T-helper 2 cell (primary cell): ENCODE results near the gene DGKI.
A peak's percentile ranks its signal among the peaks of the same experiment; 100 is the strongest.

ENCODE experiments used
- DNase-seq, 5 experiments: peaks; one replicate each; pipeline versions ENCODE4 v3.0.0 to v3.0.0-alpha.2; 2012 to 2022

DGKI gene

GRCh38 chr7:137647905-137648565 is 198.7 kb downstream of the DGKI start:
- DNase-seq = no peak

GRCh38 chr7:137642472-137642871 is 204.3 kb downstream of the DGKI start:
- no peak for DNase-seq

DNA sequence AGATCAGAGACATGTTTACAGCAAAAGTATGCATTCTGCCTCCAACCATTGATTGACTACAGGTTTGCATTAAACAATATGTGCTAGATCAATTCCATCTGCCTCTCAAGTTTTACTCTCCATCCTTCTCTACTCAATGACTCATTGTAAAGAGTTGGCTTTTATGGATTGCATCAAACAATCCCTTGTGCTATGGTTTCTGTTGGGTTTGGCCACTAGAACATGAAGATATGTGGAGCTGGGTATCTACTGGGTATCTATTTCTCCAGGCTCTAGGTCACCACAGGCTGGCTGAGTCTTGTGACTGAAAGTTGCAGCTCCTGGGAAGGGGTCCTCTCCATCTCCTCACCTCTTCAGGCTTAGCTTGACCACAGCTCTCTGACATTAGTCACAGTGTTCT is 204.7 kb downstream of the DGKI start:
- no peak for DNase-seq

DNA sequence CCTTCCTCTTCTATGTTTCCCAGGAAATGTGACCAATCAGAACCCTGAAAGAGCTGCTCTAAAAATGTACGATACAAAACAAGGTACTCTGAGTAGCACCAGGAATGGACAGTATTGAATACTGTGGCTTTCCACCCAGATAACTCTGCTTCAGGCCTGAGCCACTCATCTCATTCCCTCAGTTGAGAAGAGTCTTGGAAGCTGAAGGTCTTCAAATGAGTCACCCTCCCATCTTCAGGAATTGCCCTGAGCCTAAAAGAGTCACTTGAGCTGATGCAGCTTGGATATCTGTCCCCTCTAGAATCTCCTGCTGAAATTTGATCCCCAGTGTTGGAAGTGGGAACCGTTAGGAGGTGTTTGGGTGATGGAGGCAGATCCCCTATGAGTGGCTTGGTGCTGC is 210.4 kb downstream of the DGKI start:
- DNase-seq = no peak

DNA sequence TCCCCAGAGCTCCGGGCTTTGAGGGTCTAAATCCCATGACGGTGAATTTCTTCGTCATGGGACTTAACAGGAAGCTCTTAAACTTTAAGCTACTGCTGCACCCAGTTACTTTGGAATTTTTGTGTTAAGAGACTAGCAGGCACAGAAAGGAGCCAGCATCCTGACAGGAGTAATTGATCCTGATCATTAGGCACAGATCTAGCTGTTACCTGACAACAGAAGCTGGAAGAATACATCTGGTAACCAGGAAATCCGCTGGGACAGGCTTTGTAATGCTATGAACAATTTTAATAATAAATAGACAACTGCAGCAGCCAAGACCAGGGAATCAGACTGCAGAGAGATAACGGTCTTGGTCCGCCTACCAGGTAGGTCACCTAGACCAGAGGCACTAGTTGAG is 210.9 kb downstream of the DGKI start:
- DNase-seq = no peak

DNA sequence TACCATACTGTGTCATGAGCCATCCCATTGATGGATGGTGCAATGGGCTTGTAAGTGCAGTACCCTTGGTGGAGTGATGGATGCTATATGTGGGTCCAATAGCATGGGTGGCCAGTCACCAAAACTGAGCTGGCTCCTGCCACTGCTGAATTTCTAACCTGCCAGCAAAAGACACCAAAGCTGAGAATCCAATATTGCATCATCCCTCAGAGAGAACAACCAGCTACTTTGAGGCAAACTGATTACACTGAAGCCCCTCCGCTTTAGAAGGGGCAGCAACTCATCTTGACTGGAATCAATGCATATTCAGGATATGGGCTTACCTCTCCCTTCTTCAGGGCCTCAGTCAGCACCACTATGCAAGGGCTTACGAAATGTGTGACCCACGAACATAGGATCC is 211.6 kb downstream of the DGKI start:
- DNase-seq = no peak

- no peak for DNase-seq
These were observed 212.4 kb downstream of the DGKI start for GRCh38 chr7:137634356-137634755.

GRCh38 chr7:137633133-137633532 is 213.6 kb downstream of the DGKI start:
- DNase-seq = no peak

DNA sequence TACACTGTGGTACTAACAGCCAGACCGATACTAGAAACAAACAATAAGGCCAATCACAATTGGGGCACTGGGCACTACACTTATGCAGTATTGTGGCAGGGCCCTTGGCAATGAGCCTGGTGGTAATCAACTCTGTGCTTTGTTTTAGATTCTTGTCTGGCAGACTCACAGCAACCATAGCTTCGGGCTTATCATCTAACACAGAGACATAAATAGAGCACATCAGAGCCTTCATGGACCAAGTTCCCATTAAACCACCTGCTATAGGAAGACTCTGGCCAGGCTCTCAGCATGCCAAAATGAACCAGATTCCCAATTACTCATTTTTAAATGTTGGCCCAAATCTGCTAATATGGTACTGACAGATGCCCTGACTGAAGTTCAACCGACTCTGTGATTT is 218.6 kb downstream of the DGKI start:
- no peak for DNase-seq

GRCh38 chr7:137626469-137627067 is 220.2 kb downstream of the DGKI start:
- DNase-seq = peak in 2 of 5 experiments; percentile 2 to 37

- no peak for DNase-seq
These were observed 221.6 kb downstream of the DGKI start for GRCh38 chr7:137625197-137625596.

DNA sequence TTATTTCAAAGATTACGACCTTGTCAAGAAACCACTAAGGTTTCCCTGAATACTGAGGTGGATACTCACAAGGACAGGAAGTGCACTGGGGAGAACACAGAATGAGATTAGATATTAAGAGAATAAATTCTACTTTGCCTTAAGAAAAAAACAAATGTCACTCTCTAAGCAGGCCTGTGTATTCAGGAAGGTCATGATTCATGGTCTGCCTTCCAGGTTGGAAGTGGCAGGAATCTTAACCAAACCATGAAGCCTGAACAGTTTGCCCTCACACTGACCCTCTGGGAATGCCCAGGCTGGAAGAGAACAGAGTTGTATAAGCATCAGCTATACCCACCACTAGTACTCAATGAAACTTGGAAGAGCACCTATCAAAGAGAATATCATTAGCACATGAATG is 227.6 kb downstream of the DGKI start:
- no peak for DNase-seq

- no peak for DNase-seq
These were observed 228.0 kb downstream of the DGKI start for GRCh38 chr7:137618748-137619147.

GRCh38 chr7:137613006-137613525 is 233.7 kb downstream of the DGKI start:
- DNase-seq = no peak

- DNase-seq = no peak
These were observed 235.2 kb downstream of the DGKI start for GRCh38 chr7:137611606-137612005.

GRCh38 chr7:137609500-137609899 is 237.3 kb downstream of the DGKI start:
- no peak for DNase-seq

- peak in 1 of 5 experiments; percentile 22 for DNase-seq
These were observed 240.6 kb downstream of the DGKI start for GRCh38 chr7:137606061-137606674.

DNA sequence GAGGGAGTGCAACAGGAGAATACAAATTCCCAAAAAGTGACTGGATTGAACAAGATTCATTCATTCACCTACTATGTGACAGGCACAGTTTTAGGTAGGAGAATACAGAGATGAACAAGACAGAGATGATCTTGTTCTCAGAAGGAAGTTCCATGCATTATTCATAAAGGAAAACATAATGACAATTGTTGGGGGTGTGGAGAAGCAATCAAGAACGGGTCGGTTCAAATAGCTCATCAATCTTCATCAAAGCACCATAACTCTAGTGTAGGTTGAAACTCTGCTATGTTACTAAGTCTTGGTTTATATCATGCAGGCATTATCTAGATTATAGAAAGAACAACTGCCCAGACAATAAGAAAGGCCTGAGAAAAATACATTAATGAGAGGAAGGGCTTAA is 243.7 kb downstream of the DGKI start:
- no peak for DNase-seq

GRCh38 chr7:137601642-137602041 is 245.1 kb downstream of the DGKI start:
- no peak for DNase-seq

GRCh38 chr7:137597856-137598255 is 248.9 kb downstream of the DGKI start:
- DNase-seq = no peak

DNA sequence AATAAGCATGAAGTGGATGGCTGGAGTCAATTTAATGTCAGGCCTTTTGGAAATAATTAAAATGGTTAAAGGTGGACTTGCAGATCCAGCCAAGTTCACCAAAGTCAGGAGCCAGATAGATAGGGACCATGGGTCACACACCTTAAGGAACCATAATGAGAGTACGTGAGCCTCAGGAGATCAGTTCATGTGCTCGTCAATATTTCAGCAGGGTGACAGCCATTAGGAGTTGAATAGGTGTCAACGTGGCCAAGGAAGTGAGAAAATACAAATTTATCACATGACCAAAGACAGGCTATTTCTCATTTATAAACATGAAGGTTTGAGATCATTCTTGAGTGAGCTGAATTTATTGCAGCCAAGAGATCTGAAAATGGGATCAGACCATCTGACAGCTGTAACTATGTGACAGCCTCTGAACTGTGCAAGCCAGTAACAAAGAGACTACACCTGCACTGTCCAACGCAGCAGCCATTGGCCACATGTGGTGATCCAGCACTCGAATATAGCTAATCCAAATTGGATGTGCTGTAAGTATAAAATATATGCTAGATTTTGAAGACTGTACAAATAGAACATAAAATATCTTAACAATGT is 253.6 kb downstream of the DGKI start:
- DNase-seq = no peak

DNA sequence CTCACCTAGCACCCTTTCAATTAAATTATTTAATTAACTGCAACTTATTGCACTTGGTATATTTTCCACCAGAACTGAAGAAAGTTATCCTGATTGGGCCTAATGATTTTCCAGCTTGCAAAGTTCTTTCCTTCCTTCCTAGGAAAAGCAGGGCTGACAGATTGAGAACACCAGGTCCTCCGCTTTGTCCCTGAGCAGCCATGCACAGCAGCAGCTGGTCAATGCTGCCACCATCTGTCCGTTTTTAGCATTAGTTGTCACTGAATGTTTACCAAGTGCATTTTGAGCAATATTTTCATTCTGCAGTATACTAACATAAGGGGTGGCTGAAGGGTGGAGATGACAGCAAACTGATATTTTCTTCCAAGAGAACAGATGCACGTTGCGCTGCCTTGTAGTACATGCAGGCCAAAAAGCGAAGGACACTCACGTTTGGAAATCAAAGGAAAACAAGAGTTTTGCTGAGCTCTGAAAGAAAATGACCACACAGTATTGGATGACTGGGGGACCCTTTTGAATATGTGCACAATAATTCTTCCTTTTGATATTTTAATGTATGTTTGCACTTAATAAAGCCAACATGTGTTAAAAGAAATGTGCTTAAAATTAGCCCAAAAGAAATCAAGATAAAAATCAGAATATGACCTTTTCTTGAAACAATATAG is 254.4 kb downstream of the DGKI start:
- peak in 1 of 5 experiments; percentile 9 for DNase-seq

- peak in 1 of 5 experiments; percentile 3 for DNase-seq
These were observed 255.3 kb downstream of the DGKI start for GRCh38 chr7:137591421-137591837.
